Progenitor cell of endocrine pancreas (in vitro differentiated cells): Measurements from ENCODE around the gene OSGEPL1. TPM values are rescaled to one million over a fixed set of nuclear protein-coding genes. Genes with fewer than 3 reads are reported as not detected.

Experiments
- DNase-seq: peaks from one replicate; pipeline ENCODE4 v3.0.0; 2021; ENCODE audit warnings: low spot score; ENCODE audit not compliant: unreplicated experiment
- H3K27ac Mint-ChIP-seq: 2 replicates; pipeline ENCODE4 v1.8.0; 2021; ENCODE audit warnings: mild to moderate bottlenecking, moderate library complexity, mixed read lengths
- H3K27me3 Mint-ChIP-seq: 2 replicates; pipeline ENCODE4 v1.8.0; 2021; ENCODE audit warnings: mixed read lengths
- H3K36me3 Mint-ChIP-seq: 2 replicates; pipeline ENCODE4 v1.8.0; 2022; ENCODE audit warnings: mixed read lengths; ENCODE audit not compliant: insufficient read depth
- H3K4me1 Mint-ChIP-seq: 2 replicates; pipeline ENCODE4 v1.8.0; 2021; ENCODE audit warnings: low read depth, mixed read lengths
- H3K4me3 Mint-ChIP-seq: 2 replicates; pipeline ENCODE4 v1.8.0; 2021; ENCODE audit warnings: low read depth, mild to moderate bottlenecking, moderate library complexity, mixed read lengths
- H3K9me3 Mint-ChIP-seq: 2 replicates; pipeline ENCODE4 v1.8.0; 2021; ENCODE audit warnings: low read depth, mixed read lengths
- CTCF ChIP-seq: fragments of 200-600 bp; sonication (generic); IDR thresholded peaks from one replicate; pipeline ENCODE4 v1.5.0; 2021; ENCODE audit warnings: antibody characterized with exemption, mild to moderate bottlenecking; ENCODE audit not compliant: unreplicated experiment
- total RNA-seq: library from RNA; stranded (reverse); gene quantifications from 2 replicates; pipeline ENCODE4 v1.2.1, GENCODE V29; 2021

Gene OSGEPL1
- total RNA-seq, 1 donor from 2014 or later = 12.1 TPM

GRCh38 chr2:189798312-189799029, 35.9 kb upstream of the OSGEPL1 start:
- peak; percentile 49 for TF ChIP-seq CTCF
- Mint-ChIP-seq H3K27me3 (no peaks in the 10 kb centered on the region), H3K27ac (no peak overlapping the region), H3K4me1 (no peaks in the 10 kb centered on the region), H3K36me3 (peaks cover 4% of the 10 kb centered on the region), H3K9me3 (no peaks in the 10 kb centered on the region), H3K4me3 (no peak overlapping the region)
- DNase-seq = no peak

GRCh38 chr2:189797902-189798301, 35.3 kb upstream of the OSGEPL1 start:
- Mint-ChIP-seq H3K4me1 (no peaks in the 10 kb centered on the region), H3K4me3 (no peak overlapping the region), H3K27ac (no peak overlapping the region), H3K27me3 (no peaks in the 10 kb centered on the region), H3K36me3 (peaks cover 7% of the 10 kb centered on the region), H3K9me3 (no peaks in the 10 kb centered on the region)
- no peak for DNase-seq
- TF ChIP-seq CTCF = no peak

GRCh38 chr2:189794310-189794709, 31.7 kb upstream of the OSGEPL1 start:
- no peak for DNase-seq
- H3K4me3 Mint-ChIP-seq = no peak overlapping the region
- no peak overlapping the region for H3K27ac Mint-ChIP-seq
- no peak for TF ChIP-seq CTCF
- no peaks in the 10 kb centered on the region for H3K9me3 Mint-ChIP-seq
- H3K36me3 Mint-ChIP-seq = peaks cover 7% of the 10 kb centered on the region
- H3K4me1 Mint-ChIP-seq = no peaks in the 10 kb centered on the region
- no peaks in the 10 kb centered on the region for H3K27me3 Mint-ChIP-seq

- no peak for DNase-seq
- Mint-ChIP-seq H3K36me3 (peaks cover 7% of the 10 kb centered on the region), H3K9me3 (no peaks in the 10 kb centered on the region), H3K4me1 (no peaks in the 10 kb centered on the region), H3K4me3 (no peak overlapping the region), H3K27me3 (no peaks in the 10 kb centered on the region), H3K27ac (no peak overlapping the region)
- no peak for TF ChIP-seq CTCF
Observed at GRCh38 chr2:189791338-189792042, 28.9 kb upstream of the OSGEPL1 start.

- TF ChIP-seq CTCF = peak; percentile 13
- H3K27me3 Mint-ChIP-seq = no peaks in the 10 kb centered on the region
- peaks cover 19% of the 10 kb centered on the region for H3K36me3 Mint-ChIP-seq
- H3K27ac Mint-ChIP-seq = peak within 1 kb of the TSS; percentile 95
- peak within 1 kb of the TSS; percentile 93 for H3K4me3 Mint-ChIP-seq
- H3K9me3 Mint-ChIP-seq = no peaks in the 10 kb centered on the region
- DNase-seq = peak; percentile 93
- H3K4me1 Mint-ChIP-seq = peaks cover 28% of the 10 kb centered on the region
Observed at GRCh38 chr2:189783927-189784867, 21.6 kb upstream of the OSGEPL1 start, which contains the start of the genes ORMDL1 and PMS1. ORMDL1 (minus strand) TSS chr2:189784339; CDS start chr2:189782595, 1,744 bp downstream. PMS1 (plus strand) TSS chr2:189784450; CDS start chr2:189791810, 7,360 bp downstream.
